MM.1S (cell line): Measurements from ENCODE around the gene CDH12.

Experiments
- DNase-seq: peaks from one replicate; pipeline ENCODE4 v3.0.0-alpha.2; 2015
- H2AFZ ChIP-seq: fragments of 300-600 bp; sonication (generic); 2 replicates; pipeline ENCODE4 v1.6.0; 2016; ENCODE audit warnings: antibody characterized with exemption, low read length
- H3F3A ChIP-seq: fragments of 300-600 bp; sonication (generic); 2 replicates; pipeline ENCODE4 v1.6.1; 2016; ENCODE audit warnings: mild to moderate bottlenecking, antibody characterized with exemption, low read length, moderate library complexity, mixed read lengths; ENCODE audit not compliant: insufficient read depth
- H3K27ac ChIP-seq: fragments of 300-600 bp; sonication (generic); 2 replicates; pipeline ENCODE4 v1.5.1; 2016; ENCODE audit warnings: mild to moderate bottlenecking, low read length
- H3K27me3 ChIP-seq: fragments of 300-600 bp; sonication (generic); replicated peaks from 2 replicates; pipeline ENCODE4 v1.6.0; 2016; ENCODE audit warnings: low read length; ENCODE audit not compliant: insufficient read depth
- H3K36me3 ChIP-seq: fragments of 300-600 bp; sonication (generic); replicated peaks from 2 replicates; pipeline ENCODE4 v1.6.1; 2016; ENCODE audit warnings: mild to moderate bottlenecking, low read length, mixed read lengths; ENCODE audit not compliant: insufficient read depth
- H3K4me1 ChIP-seq: fragments of 300-600 bp; sonication (generic); 2 replicates; pipeline ENCODE4 v1.6.1; 2016; ENCODE audit warnings: low read length, mixed read lengths
- H3K4me2 ChIP-seq: fragments of 300-600 bp; sonication (generic); 2 replicates; pipeline ENCODE4 v1.6.0; 2016; ENCODE audit warnings: low read depth, low read length
- H3K4me3 ChIP-seq: fragments of 300-600 bp; sonication (generic); 2 replicates; pipeline ENCODE4 v1.5.1; 2016; ENCODE audit warnings: low read length, mixed read lengths
- H3K79me2 ChIP-seq: fragments of 300-600 bp; sonication (generic); 2 replicates; pipeline ENCODE4 v1.6.1; 2016; ENCODE audit warnings: mixed run types, low read length, mixed read lengths
- H3K9ac ChIP-seq: fragments of 300-600 bp; sonication (generic); 2 replicates; pipeline ENCODE4 v1.6.1; 2016; ENCODE audit warnings: low read length, mixed read lengths
- H3K9me2 ChIP-seq: fragments of 300-600 bp; sonication (generic); replicated peaks from 2 replicates; pipeline ENCODE4 v1.6.1; 2016; ENCODE audit warnings: mild to moderate bottlenecking, low read length, mixed read lengths; ENCODE audit not compliant: insufficient read depth
- H3K9me3 ChIP-seq: fragments of 300-600 bp; sonication (generic); replicated peaks from 2 replicates; pipeline ENCODE4 v1.6.1; 2016; ENCODE audit warnings: mild to moderate bottlenecking, low read length, mixed read lengths; ENCODE audit not compliant: insufficient read depth
- H4K20me1 ChIP-seq: fragments of 300-600 bp; sonication (generic); 2 replicates; pipeline ENCODE4 v1.6.1; 2016; ENCODE audit warnings: mild to moderate bottlenecking, low read length, moderate library complexity, mixed read lengths; ENCODE audit not compliant: insufficient read depth
- CTCF ChIP-seq: fragments of 300-600 bp; sonication (generic); IDR thresholded peaks from 2 replicates; pipeline ENCODE4 v1.5.1; 2016; ENCODE audit warnings: antibody characterized with exemption, low read length, mixed read lengths
- EZH2 ChIP-seq: fragments of 300-600 bp; sonication (generic); optimal IDR thresholded peaks from 2 replicates; pipeline ENCODE3; 2017; ENCODE audit warnings: low read depth, mild to moderate bottlenecking, antibody characterized with exemption, low read length, mixed read lengths
- EZH2phosphoT487 ChIP-seq: fragments of 300-600 bp; sonication (generic); IDR thresholded peaks from 2 replicates; pipeline ENCODE4 v1.6.1; 2018; ENCODE audit warnings: antibody characterized with exemption, low read length

The CDH12 gene

GRCh38 chr5:21862986-21863385 is 990.2 kb downstream of the CDH12 start:
- Histone ChIP-seq H3K4me3 (no peak overlapping the region), H3K27ac (no peak overlapping the region), H3K9ac (no peak overlapping the region), H3F3A (no peaks in the 10 kb centered on the region), H3K4me2 (no peak overlapping the region), H3K9me2 (no peaks in the 10 kb centered on the region), H2AFZ (no peak overlapping the region), H3K4me1 (no peaks in the 10 kb centered on the region), H4K20me1 (no peaks in the 10 kb centered on the region), H3K36me3 (no peaks in the 10 kb centered on the region), H3K27me3 (no peaks in the 10 kb centered on the region), H3K9me3 (no peaks in the 10 kb centered on the region), H3K79me2 (no peaks in the 10 kb centered on the region)
- DNase-seq: no peak
- no peak for TF ChIP-seq CTCF
- no peak for TF ChIP-seq EZH2phosphoT487
- TF ChIP-seq EZH2: no peak

- no peaks in the 10 kb centered on the region for H3F3A ChIP-seq
- no peaks in the 10 kb centered on the region for H3K79me2 ChIP-seq
- no peak overlapping the region for H3K4me2 ChIP-seq
- H2AFZ ChIP-seq: no peak overlapping the region
- H3K9me3 ChIP-seq: no peaks in the 10 kb centered on the region
- H3K9ac ChIP-seq: no peak overlapping the region
- H3K9me2 ChIP-seq: no peaks in the 10 kb centered on the region
- no peaks in the 10 kb centered on the region; the same call in 1 of the 2 replicates for H3K36me3 ChIP-seq
- no peaks in the 10 kb centered on the region for H3K4me1 ChIP-seq
- TF ChIP-seq EZH2phosphoT487 (no peak), EZH2 (no peak), CTCF (no peak)
- no peak overlapping the region for H3K27ac ChIP-seq
- H4K20me1 ChIP-seq: no peaks in the 10 kb centered on the region
- no peak for DNase-seq
- no peak overlapping the region for H3K4me3 ChIP-seq
- H3K27me3 ChIP-seq: no peaks in the 10 kb centered on the region
Measured at GRCh38 chr5:21858441-21858840, 994.7 kb downstream of the CDH12 start.

- Histone ChIP-seq H3K9ac (no peak overlapping the region), H3K4me1 (no peaks in the 10 kb centered on the region), H3K36me3 (no peaks in the 10 kb centered on the region; the same call in 1 of the 2 replicates), H3K27ac (no peak overlapping the region), H3K4me3 (no peak overlapping the region), H3F3A (no peaks in the 10 kb centered on the region), H3K9me3 (no peaks in the 10 kb centered on the region), H4K20me1 (no peaks in the 10 kb centered on the region), H3K79me2 (no peaks in the 10 kb centered on the region), H3K27me3 (no peaks in the 10 kb centered on the region), H3K9me2 (no peaks in the 10 kb centered on the region), H2AFZ (no peak overlapping the region), H3K4me2 (no peak overlapping the region)
- TF ChIP-seq CTCF: no peak
- no peak for TF ChIP-seq EZH2phosphoT487
- TF ChIP-seq EZH2: no peak
- DNase-seq: no peak
Measured at GRCh38 chr5:21856987-21857386, 996.2 kb downstream of the CDH12 start.

GRCh38 chr5:21847300-21847699 is 1005.8 kb downstream of the CDH12 start:
- H3K4me2 ChIP-seq: no peak overlapping the region
- H3K9me3 ChIP-seq: no peaks in the 10 kb centered on the region
- no peak overlapping the region for H2AFZ ChIP-seq
- H3K9ac ChIP-seq: no peak overlapping the region
- H3K36me3 ChIP-seq: no peaks in the 10 kb centered on the region
- no peaks in the 10 kb centered on the region for H3K4me1 ChIP-seq
- H3K4me3 ChIP-seq: no peak overlapping the region
- H3K9me2 ChIP-seq: no peaks in the 10 kb centered on the region
- H4K20me1 ChIP-seq: no peaks in the 10 kb centered on the region
- no peaks in the 10 kb centered on the region for H3F3A ChIP-seq
- H3K27me3 ChIP-seq: no peaks in the 10 kb centered on the region
- TF ChIP-seq EZH2phosphoT487: no peak
- TF ChIP-seq CTCF: no peak
- TF ChIP-seq EZH2: no peak
- no peaks in the 10 kb centered on the region for H3K79me2 ChIP-seq
- no peak for DNase-seq
- no peak overlapping the region for H3K27ac ChIP-seq
